Loucy (cell line): ENCODE results near the gene PPARA.

Experiments
- H2AFZ ChIP-seq: fragments of 200-600 bp; sonication (generic); 2 replicates; pipeline ENCODE4 v1.6.0; 2016; ENCODE audit warnings: antibody characterized with exemption, mild to moderate bottlenecking, low read length, moderate library complexity
- H3F3A ChIP-seq: fragments of 200-600 bp; 2 replicates; pipeline ENCODE4 v1.6.0; 2016; ENCODE audit warnings: antibody characterized with exemption, low read depth, mild to moderate bottlenecking
- H3K27me3 ChIP-seq: fragments of 200-600 bp; sonication (generic); 2 replicates; pipeline ENCODE4 v1.6.1; 2014; ENCODE audit warnings: low read length, mild to moderate bottlenecking; ENCODE audit not compliant: insufficient read depth, poor library complexity, severe bottlenecking
- H3K36me3 ChIP-seq: fragments of 200-600 bp; sonication (generic); 2 replicates; pipeline ENCODE4 v1.6.1; 2016; ENCODE audit warnings: low read length; ENCODE audit not compliant: insufficient read depth
- H3K4me1 ChIP-seq: fragments of 200-600 bp; sonication (generic); 2 replicates; pipeline ENCODE4 v1.5.1; 2014; ENCODE audit warnings: low read length, mild to moderate bottlenecking; ENCODE audit not compliant: insufficient read depth, poor library complexity, severe bottlenecking
- H3K4me2 ChIP-seq: fragments of 200-600 bp; sonication (generic); 2 replicates; pipeline ENCODE4 v1.6.0; 2014; ENCODE audit warnings: antibody characterized with exemption, low read length, low read depth, mild to moderate bottlenecking; ENCODE audit not compliant: poor library complexity, severe bottlenecking
- H3K4me3 ChIP-seq: fragments of 200-600 bp; sonication (generic); 2 replicates; pipeline ENCODE4 v1.5.1; 2014; ENCODE audit warnings: low read length, mild to moderate bottlenecking, mixed read lengths; ENCODE audit not compliant: poor library complexity, severe bottlenecking
- H3K79me2 ChIP-seq: fragments of 200-600 bp; sonication (generic); 2 replicates; pipeline ENCODE4 v1.6.1; 2014; ENCODE audit warnings: low read length; ENCODE audit not compliant: insufficient read depth
- H3K9ac ChIP-seq: fragments of 200-600 bp; sonication (generic); 2 replicates; pipeline ENCODE4 v1.6.0; 2014; ENCODE audit warnings: mild to moderate bottlenecking, low read depth, low read length, moderate library complexity; ENCODE audit not compliant: poor library complexity, severe bottlenecking
- H3K9me2 ChIP-seq: fragments of 200-600 bp; sonication (generic); replicated peaks from 2 replicates; pipeline ENCODE4 v1.6.1; 2016; ENCODE audit warnings: low read depth, low read length, mixed read lengths
- H3K9me3 ChIP-seq: fragments of 200-600 bp; sonication (generic); 2 replicates; pipeline ENCODE4 v1.6.1; 2014; ENCODE audit warnings: mild to moderate bottlenecking, antibody characterized with exemption, low read length, low read depth; ENCODE audit not compliant: insufficient read depth
- H4K20me1 ChIP-seq: fragments of 200-600 bp; sonication (generic); 2 replicates; pipeline ENCODE4 v1.6.0; 2014; ENCODE audit warnings: antibody characterized with exemption, low read length, mild to moderate bottlenecking; ENCODE audit not compliant: insufficient read depth, poor library complexity, severe bottlenecking
- EZH2phosphoT487 ChIP-seq: fragments of 200-600 bp; IDR thresholded peaks from 2 replicates; pipeline ENCODE4 v1.6.1; 2018; ENCODE audit warnings: antibody characterized with exemption, mild to moderate bottlenecking, moderate library complexity, borderline replicate concordance
- TF ChIP-seq, protein P1 (sequence below): fragments of 200-600 bp; sonication (generic); conservative IDR thresholded peaks from 2 replicates; pipeline ENCODE4 v1.5.1; 2014; ENCODE audit warnings: mild to moderate bottlenecking, antibody characterized with exemption, low read length

PPARA gene

DNA sequence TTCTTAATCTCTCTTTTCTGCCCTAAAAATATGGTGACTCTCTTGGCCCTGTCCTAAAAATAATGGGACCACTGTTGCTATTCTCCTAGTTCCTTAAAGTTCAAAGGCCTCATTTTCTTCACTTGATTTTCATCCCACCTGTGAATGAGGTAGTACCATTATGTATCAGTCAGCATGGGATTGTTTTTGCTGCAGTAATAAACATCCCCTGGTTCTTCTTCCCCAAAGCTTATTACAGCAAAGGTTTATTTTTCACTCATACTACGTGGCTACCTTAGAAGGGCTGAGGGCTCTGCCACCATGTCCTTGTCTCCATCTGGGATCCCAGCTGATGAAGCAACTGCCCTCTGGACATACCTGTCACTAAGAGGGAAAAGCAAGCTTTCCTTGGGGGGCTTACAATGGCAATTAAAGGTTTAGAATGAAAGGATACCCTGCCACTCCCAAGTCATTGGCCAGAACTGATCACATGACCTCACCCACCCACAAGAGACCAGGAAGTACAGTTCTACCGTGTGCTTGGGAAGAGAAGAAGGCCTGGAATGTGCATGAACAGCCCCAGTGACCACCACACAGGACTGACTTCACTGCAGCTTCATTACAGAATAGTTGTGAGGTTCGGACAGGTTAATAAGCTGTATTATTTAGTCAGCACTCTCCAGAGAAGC lies 125.3 kb downstream of the PPARA start:
- Histone ChIP-seq H3F3A (no peaks in the 10 kb centered on the region), H3K36me3 (peaks cover 28% of the 10 kb centered on the region; the same call in 1 of the 2 replicates)
- TF ChIP-seq EZH2phosphoT487, result no peak
- TF ChIP-seq, protein P1, sequence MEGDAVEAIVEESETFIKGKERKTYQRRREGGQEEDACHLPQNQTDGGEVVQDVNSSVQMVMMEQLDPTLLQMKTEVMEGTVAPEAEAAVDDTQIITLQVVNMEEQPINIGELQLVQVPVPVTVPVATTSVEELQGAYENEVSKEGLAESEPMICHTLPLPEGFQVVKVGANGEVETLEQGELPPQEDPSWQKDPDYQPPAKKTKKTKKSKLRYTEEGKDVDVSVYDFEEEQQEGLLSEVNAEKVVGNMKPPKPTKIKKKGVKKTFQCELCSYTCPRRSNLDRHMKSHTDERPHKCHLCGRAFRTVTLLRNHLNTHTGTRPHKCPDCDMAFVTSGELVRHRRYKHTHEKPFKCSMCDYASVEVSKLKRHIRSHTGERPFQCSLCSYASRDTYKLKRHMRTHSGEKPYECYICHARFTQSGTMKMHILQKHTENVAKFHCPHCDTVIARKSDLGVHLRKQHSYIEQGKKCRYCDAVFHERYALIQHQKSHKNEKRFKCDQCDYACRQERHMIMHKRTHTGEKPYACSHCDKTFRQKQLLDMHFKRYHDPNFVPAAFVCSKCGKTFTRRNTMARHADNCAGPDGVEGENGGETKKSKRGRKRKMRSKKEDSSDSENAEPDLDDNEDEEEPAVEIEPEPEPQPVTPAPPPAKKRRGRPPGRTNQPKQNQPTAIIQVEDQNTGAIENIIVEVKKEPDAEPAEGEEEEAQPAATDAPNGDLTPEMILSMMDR, result no peak

DNA sequence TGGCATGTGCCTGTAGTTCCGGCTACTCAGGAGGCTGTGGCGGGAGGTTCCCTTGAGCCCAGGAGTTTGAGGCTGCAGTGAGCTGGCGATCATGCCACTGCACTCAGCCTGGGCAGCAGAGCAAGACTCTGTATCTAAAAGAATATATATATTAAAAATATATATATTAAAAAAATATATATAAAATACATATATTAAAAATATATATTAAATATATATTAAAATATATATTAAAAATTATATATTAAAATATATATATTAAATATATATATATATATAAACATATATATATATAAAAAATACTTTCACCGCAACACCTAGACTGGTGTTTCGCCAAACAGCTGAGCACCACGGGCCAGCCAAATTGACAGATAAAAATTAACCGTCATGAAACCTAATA lies 126.2 kb downstream of the PPARA start:
- Histone ChIP-seq H3K27me3 (no peaks in the 10 kb centered on the region), H2AFZ (no peak overlapping the region), H3K9me2 (no peaks in the 10 kb centered on the region), H3F3A (no peaks in the 10 kb centered on the region), H3K9ac (no peak overlapping the region), H3K79me2 (peaks cover 7% of the 10 kb centered on the region; the same call in 1 of the 2 replicates), H3K4me2 (no peak overlapping the region), H3K4me3 (no peak overlapping the region), H3K36me3 (peaks cover 30% of the 10 kb centered on the region; the same call in 1 of the 2 replicates), H3K4me1 (peaks cover 6% of the 10 kb centered on the region), H3K9me3 (no peaks in the 10 kb centered on the region), H4K20me1 (no peaks in the 10 kb centered on the region)
- TF ChIP-seq EZH2phosphoT487, result no peak
- TF ChIP-seq, protein P1, result no peak

More for the DNA sequence above, 125.3 kb downstream of the PPARA start:
- Histone ChIP-seq H3K27me3 (no peaks in the 10 kb centered on the region), H2AFZ (no peak overlapping the region; the same call in 1 of the 2 replicates), H3K9me3 (no peaks in the 10 kb centered on the region), H3K9me2 (no peaks in the 10 kb centered on the region), H4K20me1 (no peaks in the 10 kb centered on the region), H3K4me1 (peaks cover 6% of the 10 kb centered on the region), H3K9ac (no peak overlapping the region), H3K4me3 (no peak overlapping the region), H3K4me2 (peak overlapping the region; percentile 8), H3K79me2 (peaks cover 7% of the 10 kb centered on the region; the same call in 1 of the 2 replicates)

DNA sequence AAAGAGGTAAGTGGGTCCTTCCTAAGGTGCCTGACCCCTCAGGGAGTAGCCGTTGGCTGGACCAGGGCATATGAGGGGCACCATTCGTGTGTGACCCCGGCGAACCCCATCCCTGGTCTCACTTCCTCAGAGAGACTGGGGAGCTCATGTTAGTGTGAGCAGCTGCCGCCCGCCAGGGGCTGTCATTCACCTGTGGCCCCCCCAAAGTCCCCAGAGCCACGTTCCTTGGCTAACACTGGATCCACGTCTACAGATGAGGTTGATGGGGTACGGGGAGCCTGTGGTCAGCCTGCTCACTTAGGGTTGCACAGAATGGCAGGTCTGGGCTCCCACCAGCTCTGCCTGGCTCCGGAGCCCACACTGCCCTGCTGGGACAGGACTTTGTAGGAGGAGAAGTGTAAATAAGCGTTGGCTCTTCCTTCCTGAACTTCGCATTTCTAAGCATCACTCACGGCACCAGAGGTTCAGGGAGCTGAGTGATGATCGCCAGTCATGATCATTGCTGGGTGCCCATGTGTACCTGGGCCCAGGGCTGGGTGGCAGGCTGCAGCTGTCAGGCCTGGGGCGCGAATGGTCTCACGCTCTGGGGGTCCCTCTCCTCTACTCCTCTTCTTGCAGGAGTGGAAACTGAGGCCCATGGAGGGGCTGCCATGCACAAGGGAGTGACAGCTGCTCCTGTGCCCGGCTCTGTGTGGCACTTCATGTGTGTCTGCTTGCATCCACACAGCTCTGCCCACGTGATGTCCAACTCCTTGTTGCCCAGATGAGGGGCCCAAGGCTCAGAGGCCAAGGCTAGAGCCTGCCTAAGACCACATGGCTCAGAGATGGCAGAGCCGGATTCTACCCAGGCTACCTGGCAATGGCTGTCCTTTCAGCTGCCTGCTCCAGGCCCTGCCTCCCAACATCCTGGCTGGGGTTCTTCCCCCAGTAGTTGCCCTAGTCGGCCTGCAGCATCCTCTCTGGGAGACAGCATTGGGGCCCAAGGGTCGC lies 128.6 kb downstream of the PPARA start:
- Histone ChIP-seq H3K79me2 (no peaks in the 10 kb centered on the region; the same call in 1 of the 2 replicates), H3K4me2 (no peak overlapping the region), H2AFZ (no peak overlapping the region), H3K4me1 (peaks cover 6% of the 10 kb centered on the region), H3K9ac (no peak overlapping the region), H3F3A (no peaks in the 10 kb centered on the region), H4K20me1 (no peaks in the 10 kb centered on the region), H3K36me3 (peaks cover 51% of the 10 kb centered on the region; the same call in 1 of the 2 replicates), H3K9me2 (no peaks in the 10 kb centered on the region), H3K27me3 (no peaks in the 10 kb centered on the region), H3K9me3 (no peaks in the 10 kb centered on the region), H3K4me3 (no peak overlapping the region)
- TF ChIP-seq, protein P1, result no peak
- no peak for TF ChIP-seq EZH2phosphoT487
